ENCODE measurements around the gene ZNF497. TPM values are rescaled to one million over a fixed set of nuclear protein-coding genes. Genes with fewer than 3 reads are reported as not detected.

The ZNF497 gene
- total RNA-seq, 5 donors from 2014 or later (not counting 1 experiment from before 2014, with no cell fraction given): 0.98 to 3.4 (median 2.2) TPM

DNA sequence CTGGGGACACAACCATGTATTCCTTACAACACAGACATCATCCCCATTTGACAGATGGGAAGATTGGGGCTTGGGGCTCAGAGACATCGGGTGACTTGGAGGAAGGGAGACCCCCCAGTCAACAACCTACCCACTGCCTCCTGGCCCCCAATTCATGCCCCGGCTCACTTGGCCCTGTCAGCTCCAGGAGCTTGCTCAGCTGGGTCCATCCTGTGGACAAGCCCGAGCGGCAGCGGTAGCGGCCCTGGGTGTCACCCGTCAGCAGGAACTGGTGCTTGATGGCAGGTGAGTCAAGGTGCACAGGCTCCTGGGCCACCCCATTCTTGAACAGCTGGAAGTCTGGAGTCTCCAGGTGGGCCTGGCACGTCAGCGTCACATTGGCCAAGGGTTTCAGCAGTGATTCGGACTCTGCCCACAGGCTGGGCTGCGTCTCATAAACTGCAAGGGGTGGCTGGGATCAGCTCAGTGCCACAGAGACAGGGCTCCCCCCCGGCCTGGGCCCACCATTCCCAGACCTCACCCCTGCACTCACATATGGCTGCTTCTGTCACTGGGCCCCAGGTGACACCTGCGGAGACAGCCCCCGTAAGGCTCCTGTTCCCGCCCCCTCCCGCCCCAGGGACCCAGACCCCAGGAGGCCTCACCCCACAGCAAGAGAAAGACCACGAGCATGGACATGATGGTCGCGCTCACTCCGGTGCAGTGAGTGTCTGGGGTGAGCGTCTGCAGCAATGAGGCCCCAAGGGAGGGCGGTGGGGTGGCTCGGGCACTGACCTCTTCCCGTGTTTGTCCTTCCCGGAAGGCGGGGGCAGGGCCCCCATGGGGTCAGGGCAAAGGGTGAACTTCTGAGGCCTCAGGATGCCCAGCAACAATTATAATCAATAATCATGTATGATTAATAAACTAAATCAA is 9.5 kb downstream of the ZNF497 start, which contains the start of gene A1BG:
TSS of gene A1BG (minus strand) at position 733 of the 912 bp plus-strand sequence. CDS start at position 678, 55 bp downstream.
- Histone ChIP-seq H3K4me3 (ENCODE audit: control insufficient read depth in 1 of 2, extremely low read depth in 1 of 2, low read length in 1 of 2) (no peak within 1 kb of the TSS), H3K4me1 (ENCODE audit: control insufficient read depth in 1 of 2, extremely low read depth in 1 of 2, insufficient read depth in 2 of 2, low read length in 2 of 2) (peaks cover 6 to 33% of the 10 kb centered on the region in 2 experiments), H3K36me3 (ENCODE audit: control insufficient read depth in 2 of 2, extremely low read depth in 1 of 2, insufficient read depth in 1 of 2, low read length in 1 of 2) (no peaks in the 10 kb centered on the region), H3K9me3 (no peaks in the 10 kb centered on the region), H3K27me3 (replicated peaks in 1 of 2; ENCODE audit: control insufficient read depth in 2 of 2, extremely low read depth in 1 of 2, insufficient read depth in 2 of 2, low read length in 1 of 2) (peaks cover 0 to 25% of the 10 kb centered on the region in 2 experiments), H3K27ac (ENCODE audit: low read length) (no peak within 1 kb of the TSS)
- Mint-ChIP-seq H3K4me3 (no peak within 1 kb of the TSS), H3K27ac (no peak within 1 kb of the TSS), H3K9me3 (no peaks in the 10 kb centered on the region), H3K36me3 (no peaks in the 10 kb centered on the region), H3K4me1 (peaks cover 26 to 39% (median 29%) of the 10 kb centered on the region in 3 donors), H3K27me3 (peaks cover 0 to 5% of the 10 kb centered on the region in 2 donors)
- ATAC-seq (replicated peaks in 1 of 4): no peak
- 98% methylated on average over 16 of the region's 26 CpGs for WGBS (ENCODE audit: insufficient coverage)
- no peak for DNase-seq
- ChIA-PET CTCF (no interaction called here), POLR2A (no interaction called here)

DNA sequence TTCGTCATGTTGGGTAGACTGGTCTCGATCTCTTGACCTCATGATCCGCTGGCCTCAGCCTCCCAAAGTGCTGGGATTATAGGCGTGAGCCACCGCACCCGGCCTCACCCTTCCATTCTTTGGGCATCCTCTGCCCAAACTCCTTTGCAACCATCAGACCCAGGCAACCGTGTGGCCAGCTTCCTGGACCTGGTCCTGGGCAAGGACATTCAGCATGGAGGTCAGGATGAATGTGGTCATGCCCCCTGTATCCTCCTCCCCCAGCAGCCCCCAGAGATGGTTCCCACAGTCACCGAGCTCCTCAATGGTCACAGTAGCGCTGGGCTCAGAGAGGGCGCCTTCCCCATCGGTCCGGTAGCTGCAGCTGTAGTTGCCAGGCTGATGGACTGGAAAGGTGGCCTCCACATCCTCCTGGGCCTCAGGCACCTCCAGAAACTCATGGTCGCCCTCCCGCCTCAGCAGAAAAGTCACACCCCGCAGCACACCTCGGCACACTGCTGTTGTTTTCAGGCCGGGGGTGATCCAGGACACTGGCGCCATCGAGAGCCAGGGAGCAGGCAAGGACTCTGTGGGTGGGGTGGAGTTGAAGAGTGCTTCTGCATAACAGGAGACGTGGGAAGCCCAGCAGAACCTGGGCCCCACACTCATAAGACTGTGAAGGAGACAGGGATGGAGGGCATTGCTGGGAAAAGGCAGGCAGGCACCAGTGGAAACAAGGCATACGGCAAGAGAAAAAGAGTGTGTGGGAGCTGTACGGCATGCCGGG is 10.4 kb downstream of the ZNF497 start:
- ChIA-PET POLR2A (no interaction called here), CTCF (interaction anchor here in 1 of 2 donors (0.7 kb wide), 1 partner anchor 112 kb away, joined by 5 read pairs; no protein-coding TSS in a partner anchor)
- WGBS (ENCODE audit: insufficient coverage): 89% methylated on average over 15 of the region's 23 CpGs
- no peak for ATAC-seq (replicated peaks in 1 of 4)
- no peak overlapping the region for H3K4me3 ChIP-seq (ENCODE audit: control insufficient read depth in 1 of 2, extremely low read depth in 1 of 2, low read length in 1 of 2)
- H3K27me3 ChIP-seq (replicated peaks in 1 of 2; ENCODE audit: control insufficient read depth in 2 of 2, extremely low read depth in 1 of 2, insufficient read depth in 2 of 2, low read length in 1 of 2): peaks cover 0 to 21% of the 10 kb centered on the region in 2 experiments
- H3K4me3 Mint-ChIP-seq: no peak overlapping the region
- peaks cover 0 to 7% of the 10 kb centered on the region in 2 donors for H3K27me3 Mint-ChIP-seq
- H3K4me1 Mint-ChIP-seq: peaks cover 30 to 36% (median 32%) of the 10 kb centered on the region in 3 donors
- no peak overlapping the region for H3K27ac Mint-ChIP-seq
- H3K4me1 ChIP-seq (ENCODE audit: control insufficient read depth in 1 of 2, extremely low read depth in 1 of 2, insufficient read depth in 2 of 2, low read length in 2 of 2): peaks cover 9 to 31% of the 10 kb centered on the region in 2 experiments
- no peaks in the 10 kb centered on the region for H3K36me3 ChIP-seq (ENCODE audit: control insufficient read depth in 2 of 2, extremely low read depth in 1 of 2, insufficient read depth in 1 of 2, low read length in 1 of 2)
- no peaks in the 10 kb centered on the region for H3K9me3 Mint-ChIP-seq
- no peaks in the 10 kb centered on the region for H3K9me3 ChIP-seq
- H3K36me3 Mint-ChIP-seq: no peaks in the 10 kb centered on the region
- no peak for DNase-seq
- H3K27ac ChIP-seq (ENCODE audit: low read length): no peak overlapping the region

DNA sequence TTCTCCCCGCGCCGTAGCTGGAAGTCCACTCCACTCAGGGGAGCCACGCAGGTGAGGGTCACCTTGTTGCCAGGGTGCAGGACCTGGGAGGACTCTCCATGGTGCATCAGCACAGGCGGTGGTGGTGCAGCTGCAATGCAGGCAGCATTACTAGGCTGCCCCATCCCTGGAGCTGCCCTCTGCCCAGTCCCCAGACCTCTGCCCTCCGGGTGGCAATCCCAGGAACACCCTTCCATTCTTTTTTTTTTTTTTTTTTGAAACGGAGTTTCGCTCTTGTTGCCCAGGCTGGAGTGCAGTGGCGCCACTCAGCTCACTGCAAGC is 11.0 kb downstream of the ZNF497 start:
- CTCF ChIA-PET: interaction anchor here in 1 of 2 donors (0.7 kb wide), 1 partner anchor 111 kb away, joined by 5 read pairs; no protein-coding TSS in a partner anchor
- no peak overlapping the region for H3K27ac Mint-ChIP-seq
- H3K9me3 Mint-ChIP-seq: no peaks in the 10 kb centered on the region

DNA sequence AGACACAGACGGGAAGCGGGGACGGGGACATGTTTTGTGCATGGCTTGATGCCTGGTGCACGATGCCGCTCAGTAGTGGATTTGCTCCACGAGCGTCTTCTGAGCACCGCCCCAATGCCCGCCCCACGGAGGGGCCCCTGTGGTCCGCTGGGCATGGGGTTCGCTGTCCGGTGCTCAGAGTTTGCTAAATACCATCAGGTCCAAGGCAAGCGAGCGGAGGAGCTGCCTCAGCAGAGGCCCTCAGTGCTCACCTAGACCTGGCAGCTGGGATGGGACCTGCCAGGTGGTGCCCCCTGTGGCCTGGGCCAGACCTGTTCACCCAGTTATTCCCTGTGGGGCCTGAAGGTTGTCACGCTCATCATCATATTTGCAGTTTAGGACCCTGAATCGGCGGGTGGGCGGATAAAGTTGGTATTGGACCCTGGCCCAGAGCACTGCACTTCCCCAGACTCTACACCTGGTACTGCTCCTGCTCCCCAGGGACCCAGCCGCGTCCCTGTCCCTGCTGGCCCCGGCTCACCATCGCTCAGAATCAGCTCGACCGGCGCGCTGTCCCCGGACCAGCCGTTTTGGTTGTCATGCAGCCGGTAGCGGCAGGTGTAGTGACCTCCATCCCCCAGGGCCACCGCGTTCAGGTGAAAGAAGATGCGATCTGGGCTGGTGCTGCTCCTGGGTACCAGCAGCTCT is 11.5 kb downstream of the ZNF497 start:
- H3K4me1 Mint-ChIP-seq: peaks cover 33 to 36% (median 34%) of the 10 kb centered on the region in 3 donors
- H3K27ac Mint-ChIP-seq: no peak overlapping the region
- peaks cover 0 to 7% of the 10 kb centered on the region in 2 donors for H3K27me3 Mint-ChIP-seq
- Histone ChIP-seq H3K4me3 (ENCODE audit: control insufficient read depth in 1 of 2, extremely low read depth in 1 of 2, low read length in 1 of 2) (no peak overlapping the region), H3K4me1 (ENCODE audit: control insufficient read depth in 1 of 2, extremely low read depth in 1 of 2, insufficient read depth in 2 of 2, low read length in 2 of 2) (peaks cover 9 to 28% of the 10 kb centered on the region in 2 experiments), H3K9me3 (no peaks in the 10 kb centered on the region), H3K36me3 (ENCODE audit: control insufficient read depth in 2 of 2, extremely low read depth in 1 of 2, insufficient read depth in 1 of 2, low read length in 1 of 2) (no peaks in the 10 kb centered on the region), H3K27ac (ENCODE audit: low read length) (no peak overlapping the region), H3K27me3 (replicated peaks in 1 of 2; ENCODE audit: control insufficient read depth in 2 of 2, extremely low read depth in 1 of 2, insufficient read depth in 2 of 2, low read length in 1 of 2) (peaks cover 0 to 25% of the 10 kb centered on the region in 2 experiments)
- ChIA-PET POLR2A (no interaction called here), CTCF (no interaction called here)
- no peak for DNase-seq
- H3K4me3 Mint-ChIP-seq: no peak overlapping the region
- 92% methylated on average over 29 of the region's 34 CpGs for WGBS (ENCODE audit: insufficient coverage)
- no peaks in the 10 kb centered on the region for H3K9me3 Mint-ChIP-seq
- no peak for ATAC-seq (replicated peaks in 1 of 4)
- H3K36me3 Mint-ChIP-seq: no peaks in the 10 kb centered on the region

More for the DNA sequence above, 11.0 kb downstream of the ZNF497 start:
- Histone ChIP-seq H3K27ac (ENCODE audit: low read length) (no peak overlapping the region), H3K4me3 (ENCODE audit: control insufficient read depth in 1 of 2, extremely low read depth in 1 of 2, low read length in 1 of 2) (no peak overlapping the region), H3K4me1 (ENCODE audit: control insufficient read depth in 1 of 2, extremely low read depth in 1 of 2, insufficient read depth in 2 of 2, low read length in 2 of 2) (peaks cover 9 to 31% of the 10 kb centered on the region in 2 experiments), H3K9me3 (no peaks in the 10 kb centered on the region), H3K36me3 (ENCODE audit: control insufficient read depth in 2 of 2, extremely low read depth in 1 of 2, insufficient read depth in 1 of 2, low read length in 1 of 2) (no peaks in the 10 kb centered on the region), H3K27me3 (replicated peaks in 1 of 2; ENCODE audit: control insufficient read depth in 2 of 2, extremely low read depth in 1 of 2, insufficient read depth in 2 of 2, low read length in 1 of 2) (peaks cover 0 to 23% of the 10 kb centered on the region in 2 experiments)
- Mint-ChIP-seq H3K4me3 (no peak overlapping the region), H3K27me3 (peaks cover 0 to 7% of the 10 kb centered on the region in 2 donors), H3K36me3 (no peaks in the 10 kb centered on the region), H3K4me1 (peaks cover 34 to 36% (median 35%) of the 10 kb centered on the region in 3 donors)
- WGBS (ENCODE audit: insufficient coverage): 98% methylated on average over 7 of the region's 9 CpGs
- DNase-seq (no peak), ATAC-seq (replicated peaks in 1 of 4) (no peak)
- POLR2A ChIA-PET: no interaction called here

DNA sequence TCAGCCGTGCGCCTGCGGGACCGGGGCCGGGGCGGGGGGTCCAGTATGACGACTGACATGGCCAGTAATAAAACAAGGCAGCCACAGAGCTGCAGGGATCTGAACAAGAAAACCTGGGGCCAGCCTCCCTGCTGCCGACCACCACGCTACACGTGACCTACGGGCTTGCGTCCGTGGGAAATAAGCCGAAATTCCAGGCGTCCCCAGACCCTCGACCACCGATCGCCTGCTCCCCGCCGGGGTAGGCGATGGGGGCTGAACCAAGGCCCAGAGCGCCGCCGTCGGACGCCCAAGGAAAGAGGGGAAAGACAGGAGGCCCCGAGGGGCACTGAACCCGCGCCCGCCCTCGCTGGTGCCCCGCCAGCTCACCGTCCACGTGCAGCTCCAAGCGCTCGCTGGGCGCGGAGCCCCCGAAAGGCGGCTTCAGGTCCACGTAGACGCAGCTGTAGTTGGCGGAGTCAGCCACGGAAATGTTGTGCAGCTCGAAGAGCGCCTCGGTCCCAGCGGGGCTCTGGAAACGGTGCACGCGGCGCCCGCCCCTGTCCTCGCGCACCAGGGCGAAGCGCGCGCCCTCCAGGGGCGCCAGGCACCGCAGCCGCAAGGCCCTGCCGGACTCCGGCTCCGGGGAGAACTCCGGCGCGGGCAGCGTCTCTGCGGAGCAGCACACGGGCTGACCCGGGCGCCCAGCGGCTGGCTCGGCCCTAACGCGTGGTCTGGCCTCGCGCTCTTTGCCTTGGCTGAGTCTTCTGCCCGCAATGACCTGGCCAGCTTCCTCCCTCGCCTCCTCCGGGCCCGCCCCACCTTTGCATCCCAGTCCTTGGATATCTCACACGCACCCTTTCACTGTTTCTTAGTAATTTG is 12.3 kb downstream of the ZNF497 start:
- H3K4me3 Mint-ChIP-seq: peak overlapping the region in 1 of 3 donors; percentile 26
- H3K27me3 Mint-ChIP-seq: peaks cover 0 to 7% of the 10 kb centered on the region in 2 donors
- no peak overlapping the region for H3K27ac Mint-ChIP-seq
- Histone ChIP-seq H3K27me3 (replicated peaks in 1 of 2; ENCODE audit: control insufficient read depth in 2 of 2, extremely low read depth in 1 of 2, insufficient read depth in 2 of 2, low read length in 1 of 2) (peaks cover 0 to 25% of the 10 kb centered on the region in 2 experiments), H3K27ac (ENCODE audit: low read length) (no peak overlapping the region), H3K36me3 (ENCODE audit: control insufficient read depth in 2 of 2, extremely low read depth in 1 of 2, insufficient read depth in 1 of 2, low read length in 1 of 2) (no peaks in the 10 kb centered on the region), H3K4me3 (ENCODE audit: control insufficient read depth in 1 of 2, extremely low read depth in 1 of 2, low read length in 1 of 2) (peak overlapping the region in 1 of 2 donors; percentile 38), H3K4me1 (ENCODE audit: control insufficient read depth in 1 of 2, extremely low read depth in 1 of 2, insufficient read depth in 2 of 2, low read length in 2 of 2) (peaks cover 9 to 20% of the 10 kb centered on the region in 2 experiments), H3K9me3 (no peaks in the 10 kb centered on the region)
- DNase-seq (no peak), ATAC-seq (replicated peaks in 1 of 4) (no peak)
- peaks cover 35 to 38% (median 35%) of the 10 kb centered on the region in 3 donors for H3K4me1 Mint-ChIP-seq
- H3K36me3 Mint-ChIP-seq: no peaks in the 10 kb centered on the region
- WGBS (ENCODE audit: insufficient coverage): 83% methylated on average over 79 of the region's 84 CpGs
- POLR2A ChIA-PET: no interaction called here
- H3K9me3 Mint-ChIP-seq: no peaks in the 10 kb centered on the region
- CTCF ChIA-PET: no interaction called here

All from T-cell (primary cell).